ENCODE data around the gene HSPA1L.
"Not testable (repeated sequence)": the region's sequence is repeated elsewhere in the genome, so short reads cannot be mapped to it uniquely, and the experiment has no call there.

HSPA1L gene

GRCh38 chr6:31815025-31815838 lies at the start of gene HSPA1L, which contains the start of gene HSPA1A:
Gene HSPA1L, minus strand, starts transcription at chr6:31815283. Its CDS starts 3,311 bp downstream, at chr6:31811972.
Gene HSPA1A, plus strand, starts transcription at chr6:31815543. Its CDS starts 214 bp downstream, at chr6:31815757.
- DNase-seq, result peak; percentile 82 to 92

GRCh38 chr6:31864818-31865204 lies 49.7 kb upstream of the HSPA1L start:
- DNase-seq, result no peak

- DNase-seq, result not testable (repeated sequence)
Measured at GRCh38 chr6:31864123-31864562, 49.1 kb upstream of the HSPA1L start.

GRCh38 chr6:31862344-31863235 lies 47.5 kb upstream of the HSPA1L start, which contains the start of gene NEU1:
Gene NEU1, minus strand, starts transcription at chr6:31862821. Its CDS starts 45 bp downstream, at chr6:31862776.
- DNase-seq, result peak; percentile 90 to 99

GRCh38 chr6:31861919-31862343 lies 46.8 kb upstream of the HSPA1L start:
- DNase-seq, result no peak

- DNase-seq, result no peak
Measured at GRCh38 chr6:31861150-31861549, 46.1 kb upstream of the HSPA1L start.

GRCh38 chr6:31860349-31860748 lies 45.3 kb upstream of the HSPA1L start:
- DNase-seq, result no peak

GRCh38 chr6:31859923-31860322 lies 44.8 kb upstream of the HSPA1L start:
- no peak for DNase-seq

- DNase-seq, result no peak
Measured at GRCh38 chr6:31858707-31859106, 43.6 kb upstream of the HSPA1L start.

GRCh38 chr6:31857774-31858173 lies 42.7 kb upstream of the HSPA1L start:
- DNase-seq, result not testable (repeated sequence)

- not testable (repeated sequence) for DNase-seq
Measured at GRCh38 chr6:31851980-31852718, 37.1 kb upstream of the HSPA1L start.

GRCh38 chr6:31851485-31851832 lies 36.4 kb upstream of the HSPA1L start:
- no peak for DNase-seq

GRCh38 chr6:31850765-31851484 lies 35.8 kb upstream of the HSPA1L start:
- no peak for DNase-seq

GRCh38 chr6:31847276-31847978 lies 32.3 kb upstream of the HSPA1L start:
- no peak for DNase-seq

- DNase-seq, result no peak
Measured at GRCh38 chr6:31844507-31844906, 29.4 kb upstream of the HSPA1L start.

GRCh38 chr6:31842053-31842452 lies 27.0 kb upstream of the HSPA1L start:
- DNase-seq, result no peak

GRCh38 chr6:31839779-31840126 lies 24.7 kb upstream of the HSPA1L start:
- DNase-seq, result not testable (repeated sequence)

GRCh38 chr6:31838968-31839367 lies 23.9 kb upstream of the HSPA1L start:
- DNase-seq, result no peak

- not testable (repeated sequence) for DNase-seq
Measured at GRCh38 chr6:31838114-31838553, 23.1 kb upstream of the HSPA1L start.

- DNase-seq, result no peak
Measured at GRCh38 chr6:31837369-31838113, 22.5 kb upstream of the HSPA1L start.

Data from NCI-H187 (cell line).